HepG2 (cell line): Measurements from ENCODE around the gene MYO9A. TPM values are rescaled to one million over a fixed set of nuclear protein-coding genes. Genes with fewer than 3 reads are reported as not detected.

Experiments
- ATAC-seq: fragments of 200-7000 bp; cut with Tn5 transposase; 3 replicates; pipeline ENCODE4 v1.9.1; 2020; ENCODE audit warnings: mild to moderate bottlenecking, moderate library complexity
- BruUV-seq: library from RNA; stranded (reverse); fragments of 400-500 nt; replicated peaks from 2 replicates; lab custom pipeline; 2021; lab: Mats Ljungman, UMichigan
- CTCF ChIA-PET: fragments of 300-600 bp; formaldehyde crosslinking; extraction: SDS; loops from one replicate; lab custom pipeline; 2021; ENCODE audit warnings: low total read pairs, inconsistent platforms, low intra/inter-chr PET ratio; lab: Yijun Ruan, JAX
- POLR2A ChIA-PET: fragments of 350-600 bp; sonication (Branson Sonifier 250); formaldehyde crosslinking; loops from one replicate; lab custom pipeline; 2020; ENCODE audit warnings: antibody characterized with exemption, inconsistent platforms; lab: Yijun Ruan, JAX
- DNase-seq: peaks from one replicate; pipeline ENCODE4 v3.0.0-alpha.2; 2015; ENCODE audit warnings: low spot score
- FAIRE-seq: peaks from 3 replicates; lab custom pipeline; 2011; peaks lifted over from hg19 to GRCh38; lab: Jason Lieb, UNC
- H2AFZ ChIP-seq: one replicate; pipeline ENCODE4 v1.6.1; 2011; ENCODE audit warnings: low read length, inconsistent platforms
- H3K27ac ChIP-seq: fragments of 300-600 bp; 3 replicates; pipeline ENCODE4 v1.8.0; 2011; ENCODE audit warnings: mixed run types, mild to moderate bottlenecking, mixed read lengths, low read length, inconsistent platforms; ENCODE audit not compliant: insufficient read depth; ENCODE audit errors: extremely low read length
- H3K27me3 ChIP-seq, 2 experiments: fragments of 200-600 bp in 1 of 2; 2 replicates in 1 of 2; 3 replicates in 1 of 2; pipeline versions ENCODE4 v1.6.0 to v1.8.0; 2011; ENCODE audit warnings: low read length in 2 of 2, mild to moderate bottlenecking in 2 of 2, moderate library complexity in 2 of 2, inconsistent platforms in 1 of 2; ENCODE audit not compliant: insufficient read depth in 2 of 2, control insufficient read depth in 1 of 2
- H3K36me3 ChIP-seq, 2 experiments: fragments of 200-600 bp in 1 of 2; replicated peaks in 1 of 2; 2 replicates in 1 of 2; 3 replicates in 1 of 2; pipeline versions ENCODE4 v1.5.1 to v1.8.0; 2011; ENCODE audit warnings: low read length in 2 of 2, inconsistent platforms in 1 of 2; ENCODE audit not compliant: insufficient read depth in 2 of 2, control insufficient read depth in 1 of 2
- H3K4me1 ChIP-seq: 2 replicates; pipeline ENCODE4 v1.5.1; 2012; ENCODE audit warnings: low read length, inconsistent platforms; ENCODE audit not compliant: insufficient read depth
- H3K4me2 ChIP-seq: 2 replicates; pipeline ENCODE4 v1.6.0; 2011; ENCODE audit warnings: low read depth, low read length, inconsistent platforms
- H3K4me3 ChIP-seq, 3 experiments: fragments of 200-600 bp in 1 of 3; sonication (generic), shearing (Covaris generic) in 1 of 3; replicated peaks in 1 of 3; 2 replicates each; pipeline ENCODE4 v1.5.1; 2011 to 2016; ENCODE audit warnings: low read length in 3 of 3, inconsistent platforms in 2 of 3, low read depth in 2 of 3, mild to moderate bottlenecking in 2 of 3, control low read depth in 1 of 3, mixed read lengths in 1 of 3; ENCODE audit not compliant: insufficient read depth in 1 of 3
- H3K79me2 ChIP-seq: one replicate; pipeline ENCODE4 v1.6.1; 2011; ENCODE audit warnings: low read length, inconsistent platforms; ENCODE audit not compliant: insufficient read depth
- H3K9ac ChIP-seq: 2 replicates; pipeline ENCODE4 v1.6.0; 2011; ENCODE audit warnings: mild to moderate bottlenecking, low read depth, low read length, inconsistent platforms; ENCODE audit not compliant: insufficient read depth
- H3K9me3 ChIP-seq: 2 replicates; pipeline ENCODE4 v1.5.1; 2012; ENCODE audit warnings: mild to moderate bottlenecking, low read length
- H4K20me1 ChIP-seq: 2 replicates; pipeline ENCODE4 v1.6.0; 2011; ENCODE audit warnings: inconsistent platforms, mild to moderate bottlenecking, low read length, moderate library complexity; ENCODE audit not compliant: insufficient read depth
- ARID2 ChIP-seq: sonication (generic); formaldehyde crosslinking; IDR thresholded peaks from 2 replicates; pipeline ENCODE4 v1.8.1; 2022; ENCODE audit warnings: mild to moderate bottlenecking, missing genetic modification reagents, borderline replicate concordance
- KIAA2018 ChIP-seq: sonication (generic); formaldehyde crosslinking; IDR thresholded peaks from 2 replicates; pipeline ENCODE4 v1.5.0; 2020; ENCODE audit warnings: mild to moderate bottlenecking, missing genetic modification reagents, borderline replicate concordance
- NCOA5 ChIP-seq: sonication (generic); formaldehyde crosslinking; IDR thresholded peaks from 2 replicates; pipeline ENCODE4 v1.4.0; 2020; ENCODE audit warnings: missing genetic modification reagents
- PAXIP1 ChIP-seq: sonication (generic); formaldehyde crosslinking; conservative IDR thresholded peaks from 2 replicates; pipeline ENCODE4 v1.4.0; 2020; ENCODE audit warnings: mild to moderate bottlenecking, missing genetic modification reagents, moderate library complexity
- PHB2 ChIP-seq: fragments of 450-650 bp; IDR thresholded peaks from 2 replicates; pipeline ENCODE4 v1.6.1; 2018; ENCODE audit not compliant: partially characterized antibody
- POLR2G ChIP-seq: fragments of 200-400 bp; formaldehyde crosslinking; IDR thresholded peaks from 2 replicates; pipeline ENCODE4 v1.6.1; 2018; ENCODE audit warnings: mild to moderate bottlenecking, low read depth, low read length, moderate library complexity
- ZMYM4 ChIP-seq: sonication (generic); formaldehyde crosslinking; IDR thresholded peaks from 2 replicates; pipeline ENCODE4 v1.8.1; 2023; ENCODE audit warnings: mild to moderate bottlenecking, missing genetic modification reagents
- ZNF329 ChIP-seq: sonication (generic); formaldehyde crosslinking; IDR thresholded peaks from 2 replicates; pipeline ENCODE4 v1.9.0; 2021; ENCODE audit warnings: low read depth, mild to moderate bottlenecking, missing genetic modification reagents
- ZNF350 ChIP-seq: sonication (generic); formaldehyde crosslinking; IDR thresholded peaks from 2 replicates; pipeline ENCODE4 v1.4.0; 2020; ENCODE audit warnings: mild to moderate bottlenecking, low read depth, missing genetic modification reagents, borderline replicate concordance
- ZNF720 ChIP-seq: sonication (generic); formaldehyde crosslinking; IDR thresholded peaks from 2 replicates; pipeline ENCODE4 v1.4.0; 2020; ENCODE audit warnings: missing genetic modification reagents
- ZNF800 ChIP-seq: sonication (generic); formaldehyde crosslinking; IDR thresholded peaks from 2 replicates; pipeline ENCODE4 v1.4.0; 2020; ENCODE audit warnings: missing genetic modification reagents
- WGBS: methylation state at CpG from one replicate; pipeline ENCODE4 v1.1.6; 2017; ENCODE audit warnings: low lambda C conversion rate; 5-methylcytosine and 5-hydroxymethylcytosine counted together
- in situ Hi-C: cut with HindIII; loops from 2 replicates; pipeline ENCODE4 v1.10.0; 2017; ENCODE audit warnings: low pct_unique_long_range_greater_than_20kb; ENCODE audit not compliant: extremely low pct_ligation_motif_present
- intact Hi-C: fragments of 100-400 bp; cut with micrococcal nuclease; formaldehyde crosslinking; loops from one replicate; pipeline ENCODE4 v1.10.0; 2022; ENCODE audit not compliant: unreplicated experiment
- polyA plus RNA-seq, 8 experiments: library from polyadenylated mRNA; depleted of rRNA in 3 of 8; stranded (reverse) in 7 of 8; unstranded in 1 of 8; fragments of >200 nt; fragmentation: Illumina TruSeq in 4 of 8; extraction: Trizol in 4 of 8; gene quantifications; 2 replicates each; pipeline versions ENCODE4 v1.2.1 to v1.2.3, GENCODE V29; 2011 to 2016; ENCODE audit warnings: low read depth in 4 of 8, missing spikeins in 1 of 8, mixed read lengths in 1 of 8; ENCODE audit not compliant: insufficient read depth in 1 of 8
- total RNA-seq, 5 experiments: library from RNA; depleted of rRNA; stranded (reverse); fragments of >200 nt; fragmentation: Illumina TruSeq; extraction: Trizol; gene quantifications; 2 replicates each; pipeline ENCODE4 v1.2.3, GENCODE V29; 2016; ENCODE audit warnings: low read depth in 1 of 5

MYO9A gene
- total and polyA plus RNA-seq, 2 of the 13 experiments (the other 11 are each of a cell fraction or from before 2014, with no cell fraction given) = 4.8 to 15.3 TPM

GRCh38 chr15:71934446-71934845, 183.5 kb downstream of the MYO9A start:
- CTCF ChIA-PET = no interaction called here
- FAIRE-seq = no peak
- no peaks in the 10 kb centered on the region for H3K4me1 ChIP-seq
- BruUV-seq = no TSS peak
- TF ChIP-seq ZNF350 (CRISPR knock-in tag) (no peak), ZNF329 (CRISPR knock-in tag) (no peak), ZNF720 (CRISPR knock-in tag) (no peak), PAXIP1 (CRISPR knock-in tag) (no peak), ARID2 (no peak), ZNF800 (CRISPR knock-in tag) (no peak), ZMYM4 (CRISPR knock-in tag) (no peak), KIAA2018 (CRISPR knock-in tag) (no peak), PHB2 (no peak), NCOA5 (no peak), POLR2G (no peak)
- TF ChIP-seq, all 625 proteins: peak for 0
- Histone ChIP-seq H2AFZ (no peak overlapping the region), H3K27ac (no peak overlapping the region), H3K79me2 (no peaks in the 10 kb centered on the region), H3K9me3 (peaks cover 17% of the 10 kb centered on the region; the same call in 1 of the 2 replicates), H3K4me2 (no peak overlapping the region), H4K20me1 (no peaks in the 10 kb centered on the region), H3K4me3 (no peak overlapping the region), H3K36me3 (no peaks in the 10 kb centered on the region), H3K27me3 (no peaks in the 10 kb centered on the region), H3K9ac (no peak overlapping the region)
- intact Hi-C loops = no loop called here
- POLR2A ChIA-PET = no interaction called here
- ATAC-seq (no peak), DNase-seq (no peak)
- in situ Hi-C loops = no loop called here
- 66% methylated on average over 3 of the region's 3 CpGs for WGBS
